Neural cell (in vitro differentiated cells): Measurements from ENCODE around the gene ANTXR1. TPM values are rescaled to one million over a fixed set of nuclear protein-coding genes. Genes with fewer than 3 reads are reported as not detected.

Experiments
- H2AFZ ChIP-seq: fragments of 200-600, 300-800 bp; sonication (generic), shearing (Covaris generic); 2 replicates; pipeline ENCODE4 v1.6.0; 2014; ENCODE audit warnings: low read depth, mild to moderate bottlenecking, antibody characterized with exemption, low read length, moderate library complexity
- H3F3A ChIP-seq: fragments of 200-600 bp; shearing (Covaris generic); 2 replicates; pipeline ENCODE4 v1.6.1; 2016; ENCODE audit warnings: mild to moderate bottlenecking, moderate library complexity, mixed read lengths, antibody characterized with exemption, low read length; ENCODE audit not compliant: insufficient read depth, poor library complexity, severe bottlenecking
- H3K27ac ChIP-seq: fragments of 200-600, 300-800 bp; sonication (generic), shearing (Covaris generic); 2 replicates; pipeline ENCODE4 v1.5.1; 2014; ENCODE audit warnings: mild to moderate bottlenecking, low read length, moderate library complexity
- H3K27me3 ChIP-seq: fragments of 300-800, 200-600 bp; sonication (generic), shearing (Covaris generic); 2 replicates; pipeline ENCODE4 v1.6.0; 2014; ENCODE audit warnings: mild to moderate bottlenecking, low read depth, low read length, moderate library complexity; ENCODE audit not compliant: insufficient read depth
- H3K36me3 ChIP-seq: fragments of 300-800, 200-600 bp; sonication (generic), shearing (Covaris generic); 2 replicates; pipeline ENCODE4 v1.5.1; 2014; ENCODE audit warnings: mild to moderate bottlenecking, antibody characterized with exemption, low read length, moderate library complexity; ENCODE audit not compliant: insufficient read depth
- H3K4me2 ChIP-seq: fragments of 300-800, 200-600 bp; sonication (generic), shearing (Covaris generic); 2 replicates; pipeline ENCODE4 v1.6.0; 2014; ENCODE audit warnings: mild to moderate bottlenecking, low read length
- H3K4me3 ChIP-seq: fragments of 300-800, 200-600 bp; sonication (generic), shearing (Covaris generic); 2 replicates; pipeline ENCODE4 v1.5.1; 2014; ENCODE audit warnings: mild to moderate bottlenecking, low read length, moderate library complexity
- H3K79me2 ChIP-seq: fragments of 200-600 bp; shearing (Covaris generic); replicated peaks from 2 replicates; pipeline ENCODE4 v1.6.0; 2014; ENCODE audit warnings: mild to moderate bottlenecking, low read length, moderate library complexity; ENCODE audit not compliant: insufficient read depth
- H3K9ac ChIP-seq: fragments of 300-800, 200-600 bp; sonication (generic), shearing (Covaris generic); 2 replicates; pipeline ENCODE4 v1.6.1; 2016; ENCODE audit warnings: mild to moderate bottlenecking, low read length, mixed read lengths
- H3K9me2 ChIP-seq: fragments of 200-600 bp; shearing (Covaris generic); 2 replicates; pipeline ENCODE4 v1.6.1; 2016; ENCODE audit warnings: mild to moderate bottlenecking, low read length, mixed read lengths; ENCODE audit not compliant: insufficient read depth
- H3K9me3 ChIP-seq: fragments of 200-600, 300-800 bp; sonication (generic), shearing (Covaris generic); 2 replicates; pipeline ENCODE4 v1.6.1; 2016; ENCODE audit warnings: mild to moderate bottlenecking, mixed run types, low read length, moderate library complexity, mixed read lengths
- H4K20me1 ChIP-seq: fragments of 200-600 bp; shearing (Covaris generic); 2 replicates; pipeline ENCODE4 v1.6.1; 2016; ENCODE audit warnings: mild to moderate bottlenecking, mixed run types; ENCODE audit not compliant: insufficient read depth
- CTCF ChIP-seq: fragments of 450-650 bp; IDR thresholded peaks from 2 replicates; pipeline ENCODE4 v1.5.1; 2014; ENCODE audit warnings: antibody characterized with exemption, mild to moderate bottlenecking, moderate library complexity; ENCODE audit not compliant: poor library complexity, severe bottlenecking
- EP300 ChIP-seq: fragments of 450-650 bp; conservative IDR thresholded peaks from 2 replicates; pipeline ENCODE4 v1.6.1; 2014; ENCODE audit warnings: antibody characterized with exemption, mild to moderate bottlenecking, moderate library complexity; ENCODE audit not compliant: poor library complexity, severe bottlenecking
- EZH2 ChIP-seq: fragments of 200-600, 300-800 bp; shearing (Covaris generic), sonication (generic); IDR thresholded peaks from 2 replicates; pipeline ENCODE4 v1.6.1; 2014; ENCODE audit warnings: antibody characterized with exemption, low read length, borderline replicate concordance, mild to moderate bottlenecking; ENCODE audit not compliant: insufficient read depth, poor library complexity, severe bottlenecking
- MXI1 ChIP-seq: fragments of 450-650 bp; conservative IDR thresholded peaks from 2 replicates; pipeline ENCODE4 v1.6.1; 2014; ENCODE audit warnings: antibody characterized with exemption, mild to moderate bottlenecking; ENCODE audit not compliant: poor library complexity, severe bottlenecking
- POLR2AphosphoS5 ChIP-seq: IDR thresholded peaks from 2 replicates; pipeline ENCODE4 v1.6.1; 2012
- RAD21 ChIP-seq: fragments of 450-650 bp; conservative IDR thresholded peaks from 2 replicates; pipeline ENCODE4 v1.6.1; 2014; ENCODE audit warnings: antibody characterized with exemption, mild to moderate bottlenecking, moderate library complexity
- REST ChIP-seq: IDR thresholded peaks from 2 replicates; pipeline ENCODE4 v1.6.1; 2012; ENCODE audit warnings: borderline replicate concordance
- SMC3 ChIP-seq: fragments of 450-650 bp; conservative IDR thresholded peaks from 2 replicates; pipeline ENCODE4 v1.6.1; 2014; ENCODE audit warnings: antibody characterized with exemption, mild to moderate bottlenecking, moderate library complexity; ENCODE audit not compliant: poor library complexity
- TAF1 ChIP-seq: IDR thresholded peaks from 2 replicates; pipeline ENCODE4 v1.6.1; 2012; ENCODE audit warnings: low read depth
- polyA plus RNA-seq: library from polyadenylated mRNA; depleted of rRNA; stranded (reverse); fragments of >200 nt; gene quantifications from 2 replicates; pipeline ENCODE4 v1.2.3, GENCODE V29; 2014

ANTXR1 gene
- polyA plus RNA-seq, 1 donor from 2014 or later = 4.9 TPM

GRCh38 chr2:69143748-69144360 is 130.9 kb downstream of the ANTXR1 start:
- no peak overlapping the region for H3K4me2 ChIP-seq
- no peaks in the 10 kb centered on the region for H3F3A ChIP-seq
- H3K9me3 ChIP-seq = no peaks in the 10 kb centered on the region
- H3K27ac ChIP-seq = no peak overlapping the region
- H3K9ac ChIP-seq = no peak overlapping the region
- no peak overlapping the region for H2AFZ ChIP-seq
- no peak overlapping the region for H3K4me3 ChIP-seq
- H3K27me3 ChIP-seq = no peaks in the 10 kb centered on the region
- H3K9me2 ChIP-seq = no peaks in the 10 kb centered on the region
- H4K20me1 ChIP-seq = no peaks in the 10 kb centered on the region
- no peak for TF ChIP-seq POLR2AphosphoS5
- H3K79me2 ChIP-seq = no peaks in the 10 kb centered on the region
- peaks cover 7% of the 10 kb centered on the region for H3K36me3 ChIP-seq

- Histone ChIP-seq H3F3A (no peaks in the 10 kb centered on the region), H3K27ac (no peak overlapping the region), H3K79me2 (no peaks in the 10 kb centered on the region), H2AFZ (no peak overlapping the region), H3K9ac (no peak overlapping the region), H3K4me2 (no peak overlapping the region), H3K27me3 (no peaks in the 10 kb centered on the region), H4K20me1 (no peaks in the 10 kb centered on the region), H3K9me3 (no peaks in the 10 kb centered on the region), H3K4me3 (no peak overlapping the region), H3K9me2 (no peaks in the 10 kb centered on the region), H3K36me3 (no peaks in the 10 kb centered on the region)
- no peak for TF ChIP-seq REST
- TF ChIP-seq EZH2 = no peak
- TF ChIP-seq TAF1 = no peak
Measured at GRCh38 chr2:69145204-69145603, 132.2 kb downstream of the ANTXR1 start.

GRCh38 chr2:69147841-69148533 is 135.0 kb downstream of the ANTXR1 start:
- H4K20me1 ChIP-seq = no peaks in the 10 kb centered on the region
- H3K9me3 ChIP-seq = no peaks in the 10 kb centered on the region
- H3K27me3 ChIP-seq = no peaks in the 10 kb centered on the region
- no peak for TF ChIP-seq POLR2AphosphoS5
- no peak for TF ChIP-seq MXI1
- TF ChIP-seq REST = no peak
- TF ChIP-seq TAF1 = no peak
- TF ChIP-seq EZH2 = no peak
- TF ChIP-seq EP300 = no peak
- TF ChIP-seq CTCF = no peak
- no peak for TF ChIP-seq SMC3
- TF ChIP-seq RAD21 = no peak
- no peak overlapping the region for H3K4me2 ChIP-seq
- H3K9me2 ChIP-seq = no peaks in the 10 kb centered on the region
- no peaks in the 10 kb centered on the region for H3K79me2 ChIP-seq
- no peak overlapping the region for H3K9ac ChIP-seq
- H3F3A ChIP-seq = no peaks in the 10 kb centered on the region
- H3K4me3 ChIP-seq = no peak overlapping the region
- no peak overlapping the region for H2AFZ ChIP-seq
- no peak overlapping the region for H3K27ac ChIP-seq
- H3K36me3 ChIP-seq = no peaks in the 10 kb centered on the region
